Measurements from ENCODE around the gene FAM53B.

The FAM53B gene

GRCh38 chr10:124646483-124647352, 97.5 kb downstream of the FAM53B start:
- no peak for DNase-seq (ENCODE audit: low read depth)

- DNase-seq (ENCODE audit: low read depth) = no peak
Measured at GRCh38 chr10:124645467-124646095, 98.6 kb downstream of the FAM53B start.

GRCh38 chr10:124644771-124645415, 99.3 kb downstream of the FAM53B start:
- DNase-seq (ENCODE audit: low read depth) = no peak

GRCh38 chr10:124644236-124644635, 99.9 kb downstream of the FAM53B start:
- DNase-seq (ENCODE audit: low read depth) = no peak

GRCh38 chr10:124643330-124644009, 100.7 kb downstream of the FAM53B start:
- no peak for DNase-seq (ENCODE audit: low read depth)

GRCh38 chr10:124642088-124642710, 102.0 kb downstream of the FAM53B start:
- no peak for DNase-seq (ENCODE audit: low read depth)

- DNase-seq (ENCODE audit: low read depth) = no peak
Measured at GRCh38 chr10:124641282-124642087, 102.7 kb downstream of the FAM53B start.

GRCh38 chr10:124640538-124641231, 103.5 kb downstream of the FAM53B start:
- no peak for DNase-seq (ENCODE audit: low read depth)

- DNase-seq (ENCODE audit: low read depth) = no peak
Measured at GRCh38 chr10:124640056-124640455, 104.1 kb downstream of the FAM53B start.

- DNase-seq (ENCODE audit: low read depth) = no peak
Measured at GRCh38 chr10:124639646-124640045, 104.5 kb downstream of the FAM53B start.

GRCh38 chr10:124639206-124639605, 105.0 kb downstream of the FAM53B start:
- no peak for DNase-seq (ENCODE audit: low read depth)

GRCh38 chr10:124637746-124638145, 106.4 kb downstream of the FAM53B start:
- DNase-seq (ENCODE audit: low read depth) = no peak

- DNase-seq (ENCODE audit: low read depth) = no peak
Measured at GRCh38 chr10:124637091-124637700, 107.0 kb downstream of the FAM53B start.

GRCh38 chr10:124636271-124636995, 107.7 kb downstream of the FAM53B start:
- no peak for DNase-seq (ENCODE audit: low read depth)

- no peak for DNase-seq (ENCODE audit: low read depth)
Measured at GRCh38 chr10:124632566-124632965, 111.6 kb downstream of the FAM53B start.

GRCh38 chr10:124632064-124632531, 112.1 kb downstream of the FAM53B start:
- no peak for DNase-seq (ENCODE audit: low read depth)

GRCh38 chr10:124630551-124630950, 113.6 kb downstream of the FAM53B start:
- DNase-seq (ENCODE audit: low read depth) = no peak

GRCh38 chr10:124629842-124630241, 114.3 kb downstream of the FAM53B start:
- no peak for DNase-seq (ENCODE audit: low read depth)

- no peak for DNase-seq (ENCODE audit: low read depth)
Measured at GRCh38 chr10:124629415-124629814, 114.8 kb downstream of the FAM53B start.

All from T-helper 22 cell (primary cell).